HCT116 (cell line): ENCODE measurements around the gene WDR19. TPM values are rescaled to one million over a fixed set of nuclear protein-coding genes. Genes with fewer than 3 reads are reported as not detected.
"Not testable (repeated sequence)": the region's sequence is repeated elsewhere in the genome, so short reads cannot be mapped to it uniquely, and the experiment has no call there.

Experiments used
- ATAC-seq: fragments of 200-7000 bp; cut with Tn5 transposase; 2 replicates; pipeline ENCODE4 v1.9.1; 2020; ENCODE audit warnings: mild to moderate bottlenecking, moderate library complexity
- BruUV-seq: library from RNA; stranded (reverse); fragments of 400-500 nt; replicated peaks from 2 replicates; lab custom pipeline; 2021; lab: Mats Ljungman, UMichigan
- CTCF ChIA-PET: fragments of 300-600 bp; sonication (Branson Sonifier 250); formaldehyde crosslinking; loops from one replicate; lab custom pipeline; 2021; ENCODE audit warnings: antibody characterized with exemption; lab: Charles Lee
- POLR2A ChIA-PET: fragments of 300-600, 350-600 bp; sonication (Branson Sonifier 250); formaldehyde crosslinking; loops from one replicate; lab custom pipeline; 2021; ENCODE audit warnings: antibody characterized with exemption; lab: Charles Lee
- RAD21 ChIA-PET, 2 experiments: fragments of 300-600 bp; sonication (Branson Sonifier 250); formaldehyde crosslinking; loops; one replicate each; lab custom pipeline; 2023; ENCODE audit warnings: low total read pairs in 2 of 2; ENCODE audit not compliant: uncharacterized antibody in 2 of 2, unreplicated experiment in 2 of 2, low non-redundant PET in 1 of 2; lab: Charles Lee
- DNase-seq: peaks from one replicate; pipeline ENCODE4 v3.0.0-alpha.2; 2010; ENCODE audit warnings: low read depth, low spot score
- H2AFZ ChIP-seq: fragments of 200-600 bp; shearing (Covaris generic), sonication (generic); 2 replicates; pipeline ENCODE4 v1.6.1; 2017; ENCODE audit warnings: low read depth, mixed run types, mixed read lengths, antibody characterized with exemption, low read length; ENCODE audit not compliant: poor library complexity, severe bottlenecking
- H3K27ac ChIP-seq: 2 replicates; pipeline ENCODE4 v1.5.1; 2012; ENCODE audit warnings: low read depth, low read length
- H3K27me3 ChIP-seq: fragments of 200-600 bp; sonication (generic); 2 replicates; pipeline ENCODE4 v1.6.1; 2016; ENCODE audit warnings: mixed run types, low read length, mixed read lengths; ENCODE audit not compliant: insufficient read depth
- H3K36me3 ChIP-seq, 2 experiments: fragments of 200-500 bp in 1 of 2; fragments of 200-600 bp in 1 of 2; sonication (Bioruptor generic) in 1 of 2; sonication (generic) in 1 of 2; 2 replicates each; pipeline versions ENCODE4 v1.5.1 to v1.6.1; 2014 to 2016; ENCODE audit warnings: low read length in 2 of 2, inconsistent platforms in 1 of 2, mixed read lengths in 1 of 2, mixed run types in 1 of 2; ENCODE audit not compliant: insufficient read depth in 2 of 2, control insufficient read depth in 1 of 2
- H3K4me1 ChIP-seq, 2 experiments: fragments of 200-600 bp in 1 of 2; sonication (generic) in 1 of 2; 2 replicates each; pipeline versions ENCODE4 v1.5.1 to v1.6.1; 2012 to 2017; ENCODE audit warnings: low read length in 2 of 2, inconsistent platforms in 1 of 2, mild to moderate bottlenecking in 1 of 2, mixed read lengths in 1 of 2, mixed run types in 1 of 2, moderate library complexity in 1 of 2; ENCODE audit not compliant: insufficient read depth in 2 of 2, control insufficient read depth in 1 of 2
- H3K4me2 ChIP-seq: fragments of 200-600 bp; sonication (generic); 2 replicates; pipeline ENCODE4 v1.6.1; 2017; ENCODE audit warnings: mixed run types, low read length, mixed read lengths
- H3K4me3 ChIP-seq, 2 experiments: fragments of 200-600 bp in 1 of 2; sonication (generic) in 1 of 2; replicated peaks in 1 of 2; 2 replicates each; pipeline ENCODE4 v1.5.1; 2011 to 2016; ENCODE audit warnings: low read length in 2 of 2, control low read depth in 1 of 2, low read depth in 1 of 2, mild to moderate bottlenecking in 1 of 2, mixed read lengths in 1 of 2, mixed run types in 1 of 2
- H3K79me2 ChIP-seq: fragments of 200-600 bp; sonication (generic); 2 replicates; pipeline ENCODE4 v1.6.1; 2017; ENCODE audit warnings: mild to moderate bottlenecking, mixed run types, low read length, moderate library complexity, mixed read lengths; ENCODE audit not compliant: insufficient read depth
- H3K9ac ChIP-seq: fragments of 200-600 bp; sonication (generic); 2 replicates; pipeline ENCODE4 v1.6.1; 2016; ENCODE audit warnings: low read length, mixed read lengths
- H3K9me2 ChIP-seq: fragments of 200-600 bp; sonication (generic), shearing (Covaris generic); 2 replicates; pipeline ENCODE4 v1.6.1; 2017; ENCODE audit warnings: mixed run types, mild to moderate bottlenecking, moderate library complexity; ENCODE audit not compliant: insufficient read depth
- H3K9me3 ChIP-seq, 2 experiments: fragments of 200-500 bp in 1 of 2; fragments of 200-600 bp in 1 of 2; sonication (Bioruptor generic) in 1 of 2; sonication (generic) in 1 of 2; 2 replicates each; pipeline ENCODE4 v1.6.1; 2014 to 2017; ENCODE audit warnings: low read length in 2 of 2, mixed read lengths in 2 of 2, inconsistent platforms in 1 of 2, low read depth in 1 of 2, mild to moderate bottlenecking in 1 of 2, mixed run types in 1 of 2, moderate library complexity in 1 of 2; ENCODE audit not compliant: control insufficient read depth in 1 of 2, insufficient read depth in 1 of 2
- H4K20me1 ChIP-seq: fragments of 200-600 bp; sonication (generic), shearing (Covaris generic); 2 replicates; pipeline ENCODE4 v1.6.1; 2017; ENCODE audit warnings: mixed run types, mild to moderate bottlenecking, moderate library complexity; ENCODE audit not compliant: insufficient read depth
- REST ChIP-seq: IDR thresholded peaks from 2 replicates; pipeline ENCODE4 v1.6.1; 2012; ENCODE audit warnings: low read depth
- intact Hi-C: fragments of 100-400 bp; cut with micrococcal nuclease; formaldehyde crosslinking; loops from 2 replicates; pipeline ENCODE4 v1.10.0; 2022
- total RNA-seq: library from RNA; stranded (reverse); gene quantifications from one replicate; pipeline ENCODE4 v1.2.1, GENCODE V29; 2021; ENCODE audit not compliant: unreplicated experiment

Gene WDR19
- total RNA-seq, 1 experiment from 2014 or later: 18.8 TPM

- H3K9me3 ChIP-seq: no peaks in the 10 kb centered on the region
- H3K27me3 ChIP-seq: no peaks in the 10 kb centered on the region
- no peak overlapping the region for H2AFZ ChIP-seq
- H3K9ac ChIP-seq: no peak overlapping the region
- ATAC-seq (no peak), DNase-seq (no peak)
- no peaks in the 10 kb centered on the region for H3K79me2 ChIP-seq
- RAD21 ChIA-PET: no interaction called here
- H3K36me3 ChIP-seq: 0 out of 4 replicates have a peak, but pooled peaks cover 0 to 3% of the 10 kb centered on the region in 2 experiments
- no peaks in the 10 kb centered on the region for H3K4me1 ChIP-seq
- intact Hi-C loops: no loop called here
- BruUV-seq: no TSS peak
- no peaks in the 10 kb centered on the region for H3K9me2 ChIP-seq
- H3K27ac ChIP-seq: no peak overlapping the region
- H3K4me3 ChIP-seq: no peak overlapping the region
- TF ChIP-seq REST: no peak
- H4K20me1 ChIP-seq: no peaks in the 10 kb centered on the region
- H3K4me2 ChIP-seq: no peak overlapping the region
- CTCF ChIA-PET: no interaction called here
- POLR2A ChIA-PET: no interaction called here
These were observed 92.2 kb downstream of the WDR19 start for GRCh38 chr4:39274503-39274902.

- DNase-seq, H3K27me3 ChIP-seq, H3K9ac ChIP-seq, RAD21 ChIA-PET, CTCF ChIA-PET, H3K79me2 ChIP-seq, BruUV-seq, H3K4me1 ChIP-seq, H3K9me2 ChIP-seq, H3K4me2 ChIP-seq, intact Hi-C loops, H3K4me3 ChIP-seq, H3K27ac ChIP-seq, POLR2A ChIA-PET, H3K9me3 ChIP-seq, H2AFZ ChIP-seq, H4K20me1 ChIP-seq, H3K36me3 ChIP-seq, ATAC-seq: not testable (repeated sequence)
These were observed 95.3 kb downstream of the WDR19 start for GRCh38 chr4:39277661-39278060.
